Kidney (tissue), 14 donors: Measurements from ENCODE around the gene ENTR1. TPM values are rescaled to one million over a fixed set of nuclear protein-coding genes. Genes with fewer than 3 reads are reported as not detected.

Experiments
- DNase-seq, 5 donors: peaks; one replicate each; pipeline ENCODE4 v3.0.0-alpha.2; 2013 to 2020
- FAIRE-seq: peaks from 2 replicates; lab custom pipeline; 2012; peaks lifted over from hg19 to GRCh38; lab: Jason Lieb, UNC
- H3K27ac ChIP-seq, 2 donors: one replicate each; pipeline ENCODE4 v1.7.0; 2013; ENCODE audit warnings: low read depth in 2 of 2, low read length in 2 of 2, inconsistent platforms in 1 of 2
- H3K27me3 ChIP-seq: one replicate; pipeline ENCODE4 v1.7.1; 2013; ENCODE audit warnings: low read length, inconsistent platforms; ENCODE audit not compliant: control insufficient read depth, insufficient read depth
- H3K36me3 ChIP-seq, 3 donors: one replicate each; pipeline versions ENCODE4 v1.7.0 to v1.7.1; 2013; ENCODE audit warnings: low read length in 3 of 3, control low read depth in 1 of 3, inconsistent platforms in 1 of 3; ENCODE audit not compliant: insufficient read depth in 3 of 3, control insufficient read depth in 2 of 3
- H3K4me1 ChIP-seq, 3 donors: one replicate each; pipeline versions ENCODE4 v1.7.0 to v1.7.1; 2013; ENCODE audit warnings: low read length in 3 of 3, inconsistent platforms in 1 of 3, low read depth in 1 of 3; ENCODE audit not compliant: control insufficient read depth in 2 of 3, insufficient read depth in 2 of 3
- H3K4me3 ChIP-seq, 3 donors: one replicate each; pipeline versions ENCODE4 v1.7.0 to v1.8.1; 2013; ENCODE audit warnings: low read length in 3 of 3, control low read depth in 1 of 3, inconsistent platforms in 1 of 3
- H3K9ac ChIP-seq, 3 donors: one replicate each; pipeline versions ENCODE4 v1.7.0 to v1.7.1; 2013; ENCODE audit warnings: low read length in 3 of 3, control low read depth in 1 of 3, inconsistent platforms in 1 of 3
- H3K9me3 ChIP-seq, 3 donors: one replicate each; pipeline versions ENCODE4 v1.7.0 to v1.7.1; 2013; ENCODE audit warnings: low read length in 3 of 3, control low read depth in 1 of 3, inconsistent platforms in 1 of 3; ENCODE audit not compliant: control insufficient read depth in 2 of 3, insufficient read depth in 1 of 3
- CTCF ChIP-seq: IDR thresholded peaks from 3 replicates; pipeline ENCODE4 v1.5.1; 2012; ENCODE audit warnings: mild to moderate bottlenecking, moderate library complexity, borderline replicate concordance; ENCODE audit not compliant: insufficient read depth; ENCODE audit errors: extremely low read depth
- intact Hi-C: fragments of 100-400 bp; cut with DNase I; formaldehyde crosslinking; loops from one replicate; pipeline ENCODE4 v1.11.1; 2022
- polyA plus RNA-seq: library from polyadenylated mRNA; stranded (reverse); fragments of 350-450 nt; fragmentation: Illumina TruSeq; extraction: RNeasy Lipid Tissue Mini Kit (QIAGEN cat#74804); gene quantifications from one replicate; pipeline ENCODE4 v1.2.3, GENCODE V29; 2014; ENCODE audit warnings: low read depth, low replicate concordance; ENCODE audit not compliant: insufficient read depth
- total RNA-seq: library from RNA; stranded (reverse); fragmentation: NEBNext Ultra II Directional; extraction: Animal tissue kit (Norgen Biotek cat#: 25700); gene quantifications from one replicate; pipeline ENCODE4 v1.2.1, GENCODE V29; 2021
- donor health status: control.
- donor health status: control.
- donor health status: control.
- donor health status: control.
- donor health status: control.
- donor health status: DM: yes; HTN: yes; CAD: no.
- donor health status: Normal renal cell carcinoma (clear cell type).

The ENTR1 gene
- total and polyA plus RNA-seq, 2 donors from 2014 or later, result 25.9 to 36.2 TPM

GRCh38 chr9:136391737-136392537 is 18.5 kb downstream of the ENTR1 start:
- no peaks in the 10 kb centered on the region for H3K27me3 ChIP-seq
- TF ChIP-seq CTCF, result no peak
- H3K36me3 ChIP-seq, result peaks cover 0 to 55% (median 30%) of the 10 kb centered on the region in 3 donors
- intact Hi-C loops, result no loop called here
- DNase-seq, result peak in 1 of 5 donors; percentile 53
- H3K4me1 ChIP-seq, result no peaks in the 10 kb centered on the region
- H3K4me3 ChIP-seq, result no peak overlapping the region
- no peak overlapping the region for H3K27ac ChIP-seq
- no peaks in the 10 kb centered on the region for H3K9me3 ChIP-seq
- no peak overlapping the region for H3K9ac ChIP-seq
- FAIRE-seq, result no peak

- no peak for DNase-seq
- intact Hi-C loops, result no loop called here
- H3K27ac ChIP-seq, result no peak overlapping the region
- no peak for FAIRE-seq
- no peak overlapping the region for H3K4me3 ChIP-seq
- H3K9ac ChIP-seq, result no peak overlapping the region
- no peaks in the 10 kb centered on the region for H3K4me1 ChIP-seq
- no peak for TF ChIP-seq CTCF
- no peaks in the 10 kb centered on the region for H3K9me3 ChIP-seq
- H3K36me3 ChIP-seq, result peaks cover 0 to 32% (median 21%) of the 10 kb centered on the region in 3 donors
- no peaks in the 10 kb centered on the region for H3K27me3 ChIP-seq
Observed at GRCh38 chr9:136389396-136389795, 21.0 kb downstream of the ENTR1 start.

GRCh38 chr9:136387217-136387616 is 23.2 kb downstream of the ENTR1 start:
- peaks cover 0 to 27% (median 18%) of the 10 kb centered on the region in 3 donors for H3K36me3 ChIP-seq
- no peak overlapping the region for H3K4me3 ChIP-seq
- H3K9ac ChIP-seq, result no peak overlapping the region
- H3K27ac ChIP-seq, result no peak overlapping the region
- no peaks in the 10 kb centered on the region for H3K4me1 ChIP-seq
- no peaks in the 10 kb centered on the region for H3K27me3 ChIP-seq
- TF ChIP-seq CTCF, result no peak
- intact Hi-C loops, result no loop called here
- no peaks in the 10 kb centered on the region for H3K9me3 ChIP-seq
- no peak for FAIRE-seq
- DNase-seq, result peak in 1 of 5 donors; percentile 49
